Breast epithelium (tissue), 4 donors: Measurements from ENCODE around the gene MIER1. TPM values are rescaled to one million over a fixed set of nuclear protein-coding genes. Genes with fewer than 3 reads are reported as not detected.
A peak's percentile ranks its signal among the peaks of the same experiment; 100 is the strongest.

ENCODE experiments used
- DNase-seq, 2 donors: peaks; one replicate each; pipeline ENCODE4 v3.0.0-alpha.2; 2019; ENCODE audit warnings: low spot score in 2 of 2
- H3K27ac ChIP-seq, 2 donors: fragments of 200-600 bp; sonication (generic) in 1 of 2; one replicate each; pipeline ENCODE4 v1.5.1; 2016 to 2019; ENCODE audit warnings: mild to moderate bottlenecking in 1 of 2
- H3K27me3 ChIP-seq, 2 donors: fragments of 200-600 bp; sonication (generic) in 1 of 2; one replicate each; pipeline versions ENCODE4 v1.5.1 to v1.6.0; 2017 to 2019; ENCODE audit warnings: control low read depth in 1 of 2, mild to moderate bottlenecking in 1 of 2
- H3K36me3 ChIP-seq: fragments of 200-600 bp; one replicate; pipeline ENCODE4 v1.5.1; 2019
- H3K4me1 ChIP-seq, 2 donors: fragments of 200-600 bp; sonication (generic); one replicate each; pipeline ENCODE4 v1.5.1; 2016 to 2019; ENCODE audit warnings: control low read depth in 1 of 2
- H3K4me3 ChIP-seq, 3 donors: fragments of 200-600 bp; sonication (generic); 1 replicate in 2 of 3; 2 replicates in 1 of 3; pipeline ENCODE4 v1.5.1; 2016 to 2019; ENCODE audit warnings: mild to moderate bottlenecking in 3 of 3, moderate library complexity in 2 of 3
- H3K9me3 ChIP-seq, 2 donors: fragments of 200-600 bp; sonication (generic) in 1 of 2; one replicate each; pipeline ENCODE4 v1.5.1; 2016 to 2019; ENCODE audit warnings: control low read depth in 1 of 2
- POLR2A ChIP-seq: fragments of 450-650 bp; IDR thresholded peaks from one replicate; pipeline ENCODE4 v1.6.1; 2016; ENCODE audit warnings: antibody characterized with exemption, mild to moderate bottlenecking, moderate library complexity
- POLR2AphosphoS5 ChIP-seq, 3 donors: sonication (generic); formaldehyde crosslinking; IDR thresholded peaks; one replicate each; pipeline ENCODE4 v1.6.1; 2017; ENCODE audit warnings: antibody characterized with exemption in 3 of 3
- intact Hi-C: fragments of 100-400 bp; cut with DNase I; formaldehyde crosslinking; loops from one replicate; pipeline ENCODE4 v1.15.1; 2023; ENCODE audit warnings: low total_unique reads
- total RNA-seq, 3 donors: library from RNA; depleted of rRNA; stranded (reverse); fragments of >200 nt; gene quantifications; one replicate each; pipeline ENCODE4 v1.1.0, GENCODE V29; 2016
- TF ChIP-seq, protein P1 (sequence below), 3 donors: fragments of 450-650 bp; IDR thresholded peaks; one replicate each; pipeline ENCODE4 v1.5.1; 2016 to 2017; ENCODE audit warnings: antibody characterized with exemption in 3 of 3, mild to moderate bottlenecking in 3 of 3, moderate library complexity in 3 of 3

MIER1 gene
- total RNA-seq, 3 donors from 2014 or later, result 42.4 to 51.1 (median 43.9) TPM

DNA sequence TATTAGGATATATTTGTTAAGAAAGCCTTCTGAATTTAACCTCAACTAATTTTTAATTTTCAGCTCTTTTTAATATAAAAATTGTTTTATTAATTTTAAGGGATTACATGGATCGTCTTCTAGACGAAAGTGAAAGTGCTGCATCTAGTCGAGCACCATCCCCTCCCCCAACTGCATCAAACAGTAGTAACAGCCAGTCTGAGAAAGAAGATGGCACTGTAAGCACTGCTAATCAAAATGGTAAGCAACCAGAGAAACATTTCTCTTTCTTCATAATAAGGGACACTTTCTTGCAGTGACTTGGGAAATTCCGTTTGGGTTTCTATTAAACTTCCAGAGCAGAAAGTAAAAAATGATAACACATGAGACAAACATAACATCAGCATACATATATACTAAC, 56.9 kb downstream of the MIER1 start:
- Histone ChIP-seq H3K27me3 (no peaks in the 10 kb centered on the region), H3K4me1 (no peaks in the 10 kb centered on the region), H3K9me3 (no peaks in the 10 kb centered on the region), H3K36me3 (peaks cover 5% of the 10 kb centered on the region), H3K4me3 (peak overlapping the region; percentile 16 to 36 (median 20)), H3K27ac (peak overlapping the region in 1 of 2 donors; percentile 62)
- intact Hi-C loops, result no loop called here
- no peak for TF ChIP-seq POLR2A
- TF ChIP-seq, protein P1, sequence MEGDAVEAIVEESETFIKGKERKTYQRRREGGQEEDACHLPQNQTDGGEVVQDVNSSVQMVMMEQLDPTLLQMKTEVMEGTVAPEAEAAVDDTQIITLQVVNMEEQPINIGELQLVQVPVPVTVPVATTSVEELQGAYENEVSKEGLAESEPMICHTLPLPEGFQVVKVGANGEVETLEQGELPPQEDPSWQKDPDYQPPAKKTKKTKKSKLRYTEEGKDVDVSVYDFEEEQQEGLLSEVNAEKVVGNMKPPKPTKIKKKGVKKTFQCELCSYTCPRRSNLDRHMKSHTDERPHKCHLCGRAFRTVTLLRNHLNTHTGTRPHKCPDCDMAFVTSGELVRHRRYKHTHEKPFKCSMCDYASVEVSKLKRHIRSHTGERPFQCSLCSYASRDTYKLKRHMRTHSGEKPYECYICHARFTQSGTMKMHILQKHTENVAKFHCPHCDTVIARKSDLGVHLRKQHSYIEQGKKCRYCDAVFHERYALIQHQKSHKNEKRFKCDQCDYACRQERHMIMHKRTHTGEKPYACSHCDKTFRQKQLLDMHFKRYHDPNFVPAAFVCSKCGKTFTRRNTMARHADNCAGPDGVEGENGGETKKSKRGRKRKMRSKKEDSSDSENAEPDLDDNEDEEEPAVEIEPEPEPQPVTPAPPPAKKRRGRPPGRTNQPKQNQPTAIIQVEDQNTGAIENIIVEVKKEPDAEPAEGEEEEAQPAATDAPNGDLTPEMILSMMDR (IDR thresholded peaks at IDR 0.05), result no peak
- DNase-seq, result no peak

DNA sequence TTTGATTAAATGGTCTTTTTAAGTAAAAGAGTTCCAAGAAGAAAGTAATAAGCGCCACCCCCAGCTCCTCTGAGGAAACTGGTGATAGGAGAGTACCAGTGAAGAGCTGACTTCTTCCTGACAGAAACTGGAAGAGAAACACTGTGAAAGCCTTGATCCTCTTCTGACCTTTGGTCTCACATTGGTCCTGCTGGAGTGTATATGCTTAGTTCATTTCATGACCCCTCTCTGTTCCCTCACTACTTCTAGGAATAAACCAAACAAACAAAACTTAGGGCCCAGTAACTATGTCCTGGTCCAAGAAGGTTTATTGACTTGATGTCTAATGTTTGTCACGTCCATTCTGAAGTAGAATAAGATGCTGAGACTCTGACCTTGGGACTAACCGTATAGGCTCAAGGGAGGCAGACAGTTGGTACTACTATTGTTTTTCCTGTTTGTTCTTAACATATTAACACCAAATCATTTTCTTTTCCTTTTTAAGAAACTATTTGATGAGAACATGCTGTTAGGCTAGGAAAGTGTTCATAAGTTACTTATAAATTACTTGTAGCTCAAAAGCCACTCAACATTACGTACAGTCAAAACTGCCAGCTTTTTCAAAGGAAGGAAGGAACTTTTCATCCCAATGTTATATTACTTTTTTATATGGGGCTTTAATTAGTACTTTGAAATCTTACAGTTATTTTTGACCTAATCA, 57.9 kb downstream of the MIER1 start:
- TF ChIP-seq, protein P1 (IDR thresholded peaks at IDR 0.05), result no peak
- TF ChIP-seq POLR2AphosphoS5 (IDR thresholded peaks at IDR 0.05) (no peak), POLR2A (no peak)
- H3K36me3 ChIP-seq, result peaks cover 5% of the 10 kb centered on the region
- no peaks in the 10 kb centered on the region for H3K9me3 ChIP-seq
- H3K4me3 ChIP-seq, result no peak overlapping the region
- no peaks in the 10 kb centered on the region for H3K4me1 ChIP-seq
- DNase-seq, result no peak
- no peak overlapping the region for H3K27ac ChIP-seq
- intact Hi-C loops, result no loop called here
- no peaks in the 10 kb centered on the region for H3K27me3 ChIP-seq

DNA sequence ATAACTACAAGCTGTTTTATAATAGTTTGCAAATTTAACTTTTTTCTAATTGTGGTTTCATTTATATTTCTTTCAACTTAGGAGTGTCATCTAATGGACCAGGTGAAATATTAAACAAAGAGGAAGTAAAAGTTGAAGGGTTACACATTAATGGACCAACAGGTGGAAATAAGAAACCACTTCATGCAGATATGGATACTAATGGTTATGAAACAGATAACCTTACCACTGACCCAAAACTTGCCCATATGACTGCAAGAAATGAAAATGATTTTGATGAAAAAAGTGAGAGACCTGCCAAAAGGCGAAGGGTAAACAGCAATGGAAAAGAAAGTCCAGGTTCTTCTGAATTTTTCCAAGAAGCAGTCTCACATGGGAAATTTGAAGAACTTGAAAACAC, 59.7 kb downstream of the MIER1 start:
- no peaks in the 10 kb centered on the region for H3K27me3 ChIP-seq
- intact Hi-C loops, result no loop called here
- no peak for DNase-seq

DNA sequence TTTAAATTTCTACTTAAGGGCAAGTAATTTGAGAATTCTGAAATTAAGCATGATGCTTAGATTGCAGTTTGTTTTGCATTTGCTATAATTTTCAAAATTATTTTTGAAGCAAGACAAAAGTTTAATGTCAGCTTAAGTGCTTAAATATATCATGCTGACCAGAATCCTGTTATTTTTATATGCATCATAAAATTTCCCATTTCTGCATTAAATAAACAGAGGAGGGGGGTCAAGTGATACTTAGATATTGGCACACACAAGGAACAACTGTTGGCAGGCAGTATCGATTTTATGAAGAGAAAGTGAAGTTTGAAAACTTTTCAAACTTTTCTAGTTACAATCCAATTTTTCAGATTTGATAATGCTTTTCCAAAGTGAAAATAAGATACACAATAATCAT, 61.0 kb downstream of the MIER1 start:
- Histone ChIP-seq H3K4me3 (no peak overlapping the region), H3K4me1 (no peaks in the 10 kb centered on the region), H3K36me3 (peaks cover 5% of the 10 kb centered on the region), H3K27ac (no peak overlapping the region), H3K27me3 (no peaks in the 10 kb centered on the region), H3K9me3 (no peaks in the 10 kb centered on the region)
- TF ChIP-seq, protein P1 (IDR thresholded peaks at IDR 0.05), result no peak
- no peak for TF ChIP-seq POLR2A
- TF ChIP-seq POLR2AphosphoS5 (IDR thresholded peaks at IDR 0.05), result no peak
- intact Hi-C loops, result no loop called here
- no peak for DNase-seq

More for the DNA sequence above, 59.7 kb downstream of the MIER1 start:
- peaks cover 5% of the 10 kb centered on the region for H3K36me3 ChIP-seq
- H3K27ac ChIP-seq, result no peak overlapping the region
- no peaks in the 10 kb centered on the region for H3K4me1 ChIP-seq
- H3K9me3 ChIP-seq, result no peaks in the 10 kb centered on the region
- no peak overlapping the region for H3K4me3 ChIP-seq
- TF ChIP-seq, protein P1 (IDR thresholded peaks at IDR 0.05), result no peak
- no peak for TF ChIP-seq POLR2A
- TF ChIP-seq POLR2AphosphoS5 (IDR thresholded peaks at IDR 0.05), result no peak

DNA sequence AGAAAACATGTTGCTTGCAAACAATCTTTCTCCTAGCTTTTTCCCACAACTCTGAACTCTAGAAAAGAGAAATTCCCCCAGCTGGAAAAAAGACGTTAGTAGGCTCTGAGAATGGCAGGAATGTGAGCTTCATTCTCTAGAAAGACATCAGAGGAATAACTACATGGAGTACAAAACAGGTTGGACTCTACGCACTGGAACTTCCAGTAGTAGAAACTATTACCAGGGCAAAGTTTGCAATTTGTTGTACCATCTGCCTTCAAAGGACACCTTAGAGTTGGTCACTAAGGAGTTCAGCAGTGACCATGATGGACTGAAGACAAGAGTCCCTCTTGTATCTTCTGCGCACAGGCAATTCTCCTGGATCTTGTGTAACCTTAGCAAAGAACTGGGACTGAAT, 68.3 kb downstream of the MIER1 start:
- intact Hi-C loops, result no loop called here
- no peaks in the 10 kb centered on the region for H3K36me3 ChIP-seq
- DNase-seq, result no peak

More for the DNA sequence above, 68.3 kb downstream of the MIER1 start:
- no peak for TF ChIP-seq POLR2A
- TF ChIP-seq POLR2AphosphoS5 (IDR thresholded peaks at IDR 0.05), result no peak
- TF ChIP-seq, protein P1 (IDR thresholded peaks at IDR 0.05), result no peak
- no peak overlapping the region for H3K27ac ChIP-seq
- no peak overlapping the region for H3K4me3 ChIP-seq
- no peaks in the 10 kb centered on the region for H3K9me3 ChIP-seq
- H3K4me1 ChIP-seq, result no peaks in the 10 kb centered on the region
- no peaks in the 10 kb centered on the region for H3K27me3 ChIP-seq
